Natural killer cell (primary cell): Measurements from ENCODE around the gene GPR42. TPM values are rescaled to one million over a fixed set of nuclear protein-coding genes. Genes with fewer than 3 reads are reported as not detected.
"Not testable (repeated sequence)": the region's sequence is repeated elsewhere in the genome, so short reads cannot be mapped to it uniquely, and the experiment has no call there.

ENCODE experiments used
- ATAC-seq, 3 donors: fragments of 150-1000 bp in 2 of 3; fragments of 200-7000 bp in 1 of 3; cut with Tn5 transposase; 1 replicate in 1 of 3; 2 replicates in 2 of 3; pipeline ENCODE4 v1.10.0; 2021; ENCODE audit warnings: mild to moderate bottlenecking in 2 of 3, moderate library complexity in 2 of 3
- DNase-seq, 2 donors: peaks; one replicate each; pipeline versions ENCODE4 v3.0.0 to v3.0.0-alpha.2; 2013 to 2021; ENCODE audit warnings: mixed read lengths in 1 of 2
- H3K27ac ChIP-seq: one replicate; pipeline ENCODE4 v1.5.1; 2013; ENCODE audit warnings: mild to moderate bottlenecking, low read length
- H3K27me3 ChIP-seq: one replicate; pipeline ENCODE4 v1.6.1; 2013; ENCODE audit warnings: low read length; ENCODE audit not compliant: control insufficient read depth, insufficient read depth
- H3K36me3 ChIP-seq: one replicate; pipeline ENCODE4 v1.6.1; 2013; ENCODE audit warnings: low read length; ENCODE audit not compliant: control insufficient read depth, insufficient read depth
- H3K4me1 ChIP-seq: one replicate; pipeline ENCODE4 v1.6.1; 2013; ENCODE audit warnings: low read length; ENCODE audit not compliant: control insufficient read depth, insufficient read depth
- H3K4me3 ChIP-seq: one replicate; pipeline ENCODE4 v1.5.1; 2013; ENCODE audit warnings: low read length
- H3K9me3 ChIP-seq: one replicate; pipeline ENCODE4 v1.6.1; 2013; ENCODE audit warnings: low read length; ENCODE audit not compliant: control insufficient read depth, insufficient read depth
- H3K27ac Mint-ChIP-seq, 2 donors: one replicate each; pipeline ENCODE4 v1.8.0; 2022; ENCODE audit warnings: mild to moderate bottlenecking in 2 of 2, mixed read lengths in 2 of 2, moderate library complexity in 1 of 2
- H3K27me3 Mint-ChIP-seq, 2 donors: one replicate each; pipeline ENCODE4 v1.8.0; 2022; ENCODE audit warnings: low read depth in 2 of 2, mixed read lengths in 2 of 2
- H3K36me3 Mint-ChIP-seq: one replicate; pipeline ENCODE4 v1.8.0; 2022; ENCODE audit warnings: mixed read lengths
- H3K4me1 Mint-ChIP-seq, 2 donors: one replicate each; pipeline ENCODE4 v1.8.0; 2022; ENCODE audit warnings: mixed read lengths in 2 of 2
- H3K4me3 Mint-ChIP-seq: one replicate; pipeline ENCODE4 v1.8.0; 2022; ENCODE audit warnings: mild to moderate bottlenecking, moderate library complexity, mixed read lengths
- H3K9me3 Mint-ChIP-seq, 2 donors: one replicate each; pipeline ENCODE4 v1.8.0; 2022; ENCODE audit warnings: mixed read lengths in 2 of 2
- CTCF ChIP-seq: fragments of 200-600 bp; IDR thresholded peaks from one replicate; pipeline ENCODE4 v1.8.0; 2022; ENCODE audit warnings: antibody characterized with exemption
- WGBS: methylation state at CpG from one replicate; pipeline ENCODE4 v1.1.7; 2013; ENCODE audit warnings: missing lambda C conversion rate; ENCODE audit not compliant: insufficient coverage; 5-methylcytosine and 5-hydroxymethylcytosine counted together
- intact Hi-C: fragments of 100-400 bp; cut with micrococcal nuclease; formaldehyde crosslinking; loops from one replicate; pipeline ENCODE4 v1.14.2; 2022
- total RNA-seq, 4 donors: library from RNA; stranded (reverse); fragments of 120-200 nt in 1 of 4; gene quantifications; one replicate each; pipeline versions ENCODE4 v1.2.3 to v1.2.4, GENCODE V29; 2013 to 2022

GPR42 gene
- total RNA-seq, 3 donors from 2014 or later (not counting 1 experiment from before 2014, with no cell fraction given): 0.19 to 1.5 TPM; not detected in 1

DNA sequence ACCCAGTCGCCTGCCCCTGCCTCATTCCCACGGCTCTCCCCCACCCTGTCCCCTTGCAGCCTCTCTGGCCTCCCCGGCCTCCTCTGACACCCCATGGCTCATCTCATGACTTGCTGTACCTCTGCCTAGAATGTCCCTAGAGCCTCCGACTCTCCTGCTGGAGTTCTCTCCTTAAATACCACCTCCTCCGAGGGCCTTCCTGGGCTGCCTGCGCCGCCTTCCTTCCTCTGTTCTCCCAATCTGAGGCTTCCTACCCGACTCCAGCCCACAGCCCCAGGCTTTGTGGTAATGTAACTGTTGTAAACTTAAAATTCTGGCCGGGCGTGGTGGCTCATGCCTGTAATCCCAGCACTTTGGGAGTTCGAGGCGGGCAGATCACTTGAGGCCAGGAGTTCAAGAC lies 27.7 kb downstream of the GPR42 start:
- H3K9me3 Mint-ChIP-seq: no peaks in the 10 kb centered on the region
- Histone ChIP-seq H3K36me3 (no peaks in the 10 kb centered on the region), H3K4me3 (no peak overlapping the region), H3K4me1 (peaks cover 3% of the 10 kb centered on the region), H3K27ac (no peak overlapping the region), H3K27me3 (no peaks in the 10 kb centered on the region), H3K9me3 (no peaks in the 10 kb centered on the region)
- H3K4me1 Mint-ChIP-seq: no peaks in the 10 kb centered on the region
- ATAC-seq: no peak
- TF ChIP-seq CTCF: no peak
- H3K27ac Mint-ChIP-seq: no peak overlapping the region
- no peak overlapping the region for H3K4me3 Mint-ChIP-seq
- intact Hi-C loops: no loop called here
- no peaks in the 10 kb centered on the region for H3K27me3 Mint-ChIP-seq
- no peaks in the 10 kb centered on the region for H3K36me3 Mint-ChIP-seq
- DNase-seq: no peak
- 89% methylated on average over 12 of the region's 12 CpGs for WGBS

DNA sequence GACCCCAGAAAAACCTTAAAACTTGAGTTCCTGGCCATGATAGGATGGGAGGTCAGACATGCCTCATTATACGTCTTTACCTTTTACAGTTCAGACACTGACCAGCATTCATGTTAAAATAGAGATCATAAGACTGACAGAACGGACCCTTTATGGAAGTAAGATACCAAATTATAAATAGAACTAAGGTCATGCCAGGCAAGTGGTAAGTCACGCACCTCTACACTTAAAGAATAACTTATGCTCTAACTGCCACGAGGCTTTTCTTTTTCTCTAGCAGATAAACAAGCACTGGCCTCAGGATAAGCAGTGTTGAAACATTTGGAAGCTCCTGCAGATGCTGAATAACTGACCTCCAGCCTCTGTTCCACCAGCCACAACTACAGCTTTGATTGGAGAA lies 28.4 kb downstream of the GPR42 start:
- Histone ChIP-seq H3K27ac (no peak overlapping the region), H3K9me3 (no peaks in the 10 kb centered on the region), H3K4me1 (peaks cover 3% of the 10 kb centered on the region), H3K27me3 (no peaks in the 10 kb centered on the region), H3K36me3 (no peaks in the 10 kb centered on the region), H3K4me3 (no peak overlapping the region)
- no peak for TF ChIP-seq CTCF
- intact Hi-C loops: no loop called here
- 88% methylated on average over 4 of the region's 4 CpGs for WGBS
- no peak overlapping the region for H3K4me3 Mint-ChIP-seq
- no peaks in the 10 kb centered on the region for H3K36me3 Mint-ChIP-seq
- no peak for DNase-seq
- H3K4me1 Mint-ChIP-seq: no peaks in the 10 kb centered on the region
- no peaks in the 10 kb centered on the region for H3K9me3 Mint-ChIP-seq
- ATAC-seq: no peak
- no peak overlapping the region for H3K27ac Mint-ChIP-seq
- H3K27me3 Mint-ChIP-seq: no peaks in the 10 kb centered on the region

DNA sequence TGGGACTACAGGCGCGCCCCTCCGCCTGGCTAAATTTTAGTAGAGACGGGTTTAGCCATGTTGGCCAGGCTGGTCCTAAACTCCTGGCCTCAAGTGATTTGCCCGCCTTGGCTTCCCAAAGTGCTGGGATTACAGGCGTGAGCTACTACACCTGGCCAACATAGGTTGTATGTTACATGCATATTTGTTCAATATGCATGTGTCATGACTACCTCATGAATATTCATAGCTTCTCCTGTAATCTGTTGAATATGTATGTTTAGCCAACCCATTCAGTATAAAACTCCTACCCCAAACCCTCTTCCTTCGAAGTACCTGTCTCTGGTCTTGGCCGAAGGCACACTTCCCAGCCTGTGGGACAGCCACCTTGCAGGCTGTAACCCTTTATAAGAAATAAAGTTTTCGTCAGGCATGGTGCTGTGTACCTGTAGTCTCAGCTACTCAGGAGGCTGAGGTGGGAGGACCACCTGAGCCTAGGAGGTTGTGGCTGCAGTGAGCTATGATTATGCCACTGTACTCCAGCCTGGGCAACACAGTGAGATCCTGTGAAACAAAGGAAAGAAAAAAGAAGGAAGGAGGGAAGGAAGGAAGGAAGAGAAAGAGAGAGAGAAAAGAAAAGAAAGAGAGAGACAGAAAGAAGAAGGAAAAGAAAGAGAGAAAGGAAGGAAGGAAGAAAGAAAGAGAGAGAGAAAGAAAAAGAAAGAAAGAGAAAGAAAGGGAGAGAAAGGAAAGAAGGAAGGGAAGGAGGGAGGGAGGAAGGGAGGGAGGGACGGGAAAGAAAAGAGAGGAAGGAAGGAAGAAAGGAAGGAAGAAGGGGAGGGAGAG lies 29.3 kb downstream of the GPR42 start:
- intact Hi-C loops: no loop called here
- Mint-ChIP-seq H3K9me3 (no peaks in the 10 kb centered on the region), H3K4me1 (no peaks in the 10 kb centered on the region), H3K27ac (no peak overlapping the region), H3K36me3 (no peaks in the 10 kb centered on the region), H3K4me3 (no peak overlapping the region), H3K27me3 (no peaks in the 10 kb centered on the region)
- no peak overlapping the region for H3K4me3 ChIP-seq
- peaks cover 3% of the 10 kb centered on the region for H3K4me1 ChIP-seq
- no peak for TF ChIP-seq CTCF
- WGBS: 78% methylated on average over 10 of the region's 10 CpGs
- no peak for ATAC-seq
- H3K36me3 ChIP-seq: no peaks in the 10 kb centered on the region
- no peaks in the 10 kb centered on the region for H3K9me3 ChIP-seq
- no peaks in the 10 kb centered on the region for H3K27me3 ChIP-seq
- DNase-seq: no peak
- H3K27ac ChIP-seq: no peak overlapping the region

DNA sequence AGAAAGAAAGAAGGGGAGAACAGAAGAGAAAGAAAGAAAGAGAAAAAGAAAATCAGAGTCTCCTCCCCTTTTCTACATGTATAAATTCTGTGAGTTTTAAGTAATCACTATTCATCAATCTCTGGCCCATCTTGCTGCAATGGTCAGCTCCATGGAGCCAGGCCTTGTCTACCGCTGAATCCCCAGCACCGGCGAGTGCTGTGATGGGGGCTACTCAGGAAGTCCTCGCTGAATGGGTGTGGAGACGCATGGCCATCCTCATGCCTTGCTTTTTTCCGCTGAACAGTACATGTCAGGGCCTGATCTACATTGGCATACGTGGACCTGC lies 29.9 kb downstream of the GPR42 start:
- H3K27ac Mint-ChIP-seq: no peak overlapping the region

DNA sequence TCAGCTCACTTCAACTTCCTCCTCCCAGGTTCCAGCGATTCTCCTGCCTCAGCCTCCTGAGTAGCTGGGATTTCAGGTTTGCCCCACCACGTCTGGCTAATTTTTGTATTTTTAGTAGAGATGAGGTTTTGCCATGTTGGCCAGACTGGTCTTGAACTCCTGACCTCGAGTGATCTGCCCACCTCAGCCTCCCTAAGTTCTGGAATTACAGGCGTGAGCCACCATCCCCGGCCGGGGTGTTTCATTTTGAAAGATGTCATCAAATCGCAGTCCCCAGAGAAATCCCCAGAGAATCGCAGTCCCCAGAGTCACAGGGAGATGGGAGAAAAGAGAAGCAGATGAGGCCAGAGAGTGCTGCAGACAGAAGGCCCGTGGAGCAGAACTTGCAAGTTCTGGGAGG lies 30.5 kb downstream of the GPR42 start:
- H3K27ac ChIP-seq, H3K9me3 Mint-ChIP-seq, H3K36me3 Mint-ChIP-seq, H3K36me3 ChIP-seq, DNase-seq, H3K4me1 ChIP-seq, intact Hi-C loops, H3K27ac Mint-ChIP-seq, ATAC-seq, H3K27me3 ChIP-seq, H3K4me1 Mint-ChIP-seq, H3K4me3 Mint-ChIP-seq, H3K9me3 ChIP-seq, H3K27me3 Mint-ChIP-seq, H3K4me3 ChIP-seq: not testable (repeated sequence)
- 72% methylated on average over 8 of the region's 9 CpGs for WGBS

More for the DNA sequence above, 29.9 kb downstream of the GPR42 start:
- H3K36me3 ChIP-seq: no peaks in the 10 kb centered on the region
- H3K27me3 Mint-ChIP-seq: no peaks in the 10 kb centered on the region
- H3K27me3 ChIP-seq: no peaks in the 10 kb centered on the region
- TF ChIP-seq CTCF: no peak
- H3K9me3 ChIP-seq: no peaks in the 10 kb centered on the region
- H3K27ac ChIP-seq: no peak overlapping the region
- 96% methylated on average over 7 of the region's 7 CpGs for WGBS
- intact Hi-C loops: no loop called here
- peaks cover 2% of the 10 kb centered on the region for H3K4me1 ChIP-seq
- H3K4me3 ChIP-seq: no peak overlapping the region
- H3K36me3 Mint-ChIP-seq: no peaks in the 10 kb centered on the region
- ATAC-seq: no peak
- no peaks in the 10 kb centered on the region for H3K9me3 Mint-ChIP-seq
- H3K4me3 Mint-ChIP-seq: no peak overlapping the region
- no peaks in the 10 kb centered on the region for H3K4me1 Mint-ChIP-seq
- DNase-seq: no peak
